GM19351 (cell line): ENCODE measurements around the gene UNC45A.
"Not testable (repeated sequence)": the region's sequence is repeated elsewhere in the genome, so short reads cannot be mapped to it uniquely, and the experiment has no call there.

ENCODE experiments used
- ATAC-seq: cut with Tn5 transposase; IDR thresholded peaks from one replicate; pipeline ENCODE4 v1.9.1; 2021; ENCODE audit warnings: mild to moderate bottlenecking, moderate library complexity; ENCODE audit not compliant: unreplicated experiment

The UNC45A gene

GRCh38 chr15:90903733-90904536 is 31.1 kb upstream of the UNC45A start:
- no peak for ATAC-seq

GRCh38 chr15:90904746-90905145 is 30.3 kb upstream of the UNC45A start:
- ATAC-seq, result no peak

GRCh38 chr15:90905306-90906180 is 29.5 kb upstream of the UNC45A start:
- ATAC-seq, result no peak

GRCh38 chr15:90906181-90906849 is 28.8 kb upstream of the UNC45A start:
- ATAC-seq, result no peak

GRCh38 chr15:90907051-90907660 is 27.9 kb upstream of the UNC45A start:
- no peak for ATAC-seq

- ATAC-seq, result no peak
Measured at GRCh38 chr15:90907838-90908507, 27.1 kb upstream of the UNC45A start.

GRCh38 chr15:90909449-90909848 is 25.6 kb upstream of the UNC45A start:
- not testable (repeated sequence) for ATAC-seq

GRCh38 chr15:90909976-90910375 is 25.1 kb upstream of the UNC45A start:
- ATAC-seq, result no peak

- ATAC-seq, result no peak
Measured at GRCh38 chr15:90910441-90911301, 24.4 kb upstream of the UNC45A start.

GRCh38 chr15:90911302-90911623 is 23.8 kb upstream of the UNC45A start:
- no peak for ATAC-seq

- ATAC-seq, result no peak
Measured at GRCh38 chr15:90911906-90912769, 22.9 kb upstream of the UNC45A start.

- ATAC-seq, result no peak
Measured at GRCh38 chr15:90912770-90913075, 22.4 kb upstream of the UNC45A start.

- no peak for ATAC-seq
Measured at GRCh38 chr15:90913398-90913944, 21.6 kb upstream of the UNC45A start.

- ATAC-seq, result no peak
Measured at GRCh38 chr15:90914305-90915080, 20.6 kb upstream of the UNC45A start.

- no peak for ATAC-seq
Measured at GRCh38 chr15:90915216-90915807, 19.8 kb upstream of the UNC45A start.

GRCh38 chr15:90915808-90916440 is 19.2 kb upstream of the UNC45A start:
- ATAC-seq, result no peak

GRCh38 chr15:90916461-90916860 is 18.6 kb upstream of the UNC45A start:
- ATAC-seq, result no peak
